ENCODE measurements around the gene IQSEC1. TPM values are rescaled to one million over a fixed set of nuclear protein-coding genes. Genes with fewer than 3 reads are reported as not detected.

IQSEC1 gene
- total and polyA plus RNA-seq, 10 of the 15 experiments (the other 5 are each of a cell fraction or from before 2014, with no cell fraction given): 0.92 to 55.2 (median 8.5) TPM

GRCh38 chr3:13103416-13104058 is 30.3 kb upstream of the IQSEC1 start:
- no peak for FAIRE-seq
- intact Hi-C loops (cut with micrococcal nuclease; ENCODE audit: unreplicated experiment) (no loop called here), in situ Hi-C loops (cut with MboI) (no loop called here)
- no peaks in the 10 kb centered on the region for H3K27me3 ChIP-seq (replicated peaks in 1 of 2; ENCODE audit: control insufficient read depth in 2 of 2, insufficient read depth in 2 of 2, low read length in 1 of 2)
- WGBS (ENCODE audit: insufficient coverage, insufficient replicate concordance, low lambda C conversion rate, missing lambda C conversion rate): 42% methylated on average over 13 of the region's 13 CpGs
- no peak for ATAC-seq
- no peak overlapping the region for H2AFZ ChIP-seq (ENCODE audit: control insufficient read depth, low read depth, low read length)
- ChIA-PET RAD21 (ENCODE audit: unreplicated experiment) (interaction anchor here (0.9 to 1.0 kb wide), 2 partner anchors 127 to 348 kb away, joined by 3 to 4 read pairs; no protein-coding TSS in a partner anchor), SMC1A (ENCODE audit: uncharacterized antibody, unreplicated experiment) (interaction anchor here (1.5 to 2.4 kb wide), 2 partner anchors 11 to 349 kb away, joined by 5 to 11 read pairs; no protein-coding TSS in a partner anchor), CTCF (interaction anchor here (0.7 to 3.3 kb wide), 5 partner anchors 11 to 352 kb away, joined by 3 to 28 read pairs (median 4); no protein-coding TSS in a partner anchor), POLR2A (interaction anchor here (0.7 to 0.9 kb wide), 2 partner anchors 10 to 478 kb away, joined by 3 to 8 read pairs; no protein-coding TSS in a partner anchor)
- H3K79me2 ChIP-seq (ENCODE audit: control insufficient read depth, insufficient read depth, low read length): no peaks in the 10 kb centered on the region
- no peaks in the 10 kb centered on the region for H3K36me3 ChIP-seq (ENCODE audit: control insufficient read depth in 2 of 2, insufficient read depth in 2 of 2, low read length in 1 of 2)
- no peak for DNase-seq (ENCODE audit: low read depth, low spot score)
- no peak overlapping the region for H3K9ac ChIP-seq (ENCODE audit: control insufficient read depth, insufficient read depth, low read length)
- H3K9me3 ChIP-seq (replicated peaks; ENCODE audit: control insufficient read depth, insufficient read depth, low read length): no peaks in the 10 kb centered on the region
- H3K4me2 ChIP-seq (ENCODE audit: control insufficient read depth, insufficient read depth): no peak overlapping the region
- no TSS peak for BruUV-seq (replicated peaks)
- H3K4me1 ChIP-seq (ENCODE audit: control insufficient read depth, insufficient read depth, low read length): peaks cover under 1% of the 10 kb centered on the region; the same call in 1 of the 2 replicates
- H3K4me3 ChIP-seq: no peak overlapping the region
- no peaks in the 10 kb centered on the region for H4K20me1 ChIP-seq (ENCODE audit: control insufficient read depth, insufficient read depth)
- H3K27ac ChIP-seq (ENCODE audit: control insufficient read depth, insufficient read depth): no peak overlapping the region
- TF ChIP-seq BCLAF1 (IDR thresholded peaks at IDR 0.05): no peak
- TF ChIP-seq SKIL (IDR thresholded peaks at IDR 0.05; ENCODE audit: low read depth, poor library complexity, severe bottlenecking): no peak
- TF ChIP-seq ZNF687 (IDR thresholded peaks at IDR 0.05): no peak
- TF ChIP-seq ZBTB33 (IDR thresholded peaks at IDR 0.05): no peak
- TF ChIP-seq ZNF217 (IDR thresholded peaks at IDR 0.05): no peak
- no peak for TF ChIP-seq TCF7 (IDR thresholded peaks at IDR 0.05; ENCODE audit: borderline replicate concordance)
- no peak for TF ChIP-seq SUZ12 (IDR thresholded peaks at IDR 0.05; ENCODE audit: unreplicated experiment)
- TF ChIP-seq HDGF (IDR thresholded peaks at IDR 0.05): no peak
- no peak for TF ChIP-seq BMI1 (IDR thresholded peaks at IDR 0.05; ENCODE audit: borderline replicate concordance)
- no peak for TF ChIP-seq CBX3 (IDR thresholded peaks at IDR 0.05; ENCODE audit: borderline replicate concordance, low read depth)
- no peak for TF ChIP-seq FOXM1 (IDR thresholded peaks at IDR 0.05; ENCODE audit: low read depth, low read length)
- TF ChIP-seq CBFB (IDR thresholded peaks at IDR 0.05; ENCODE audit: low read depth): no peak

Measured in GM12878 (cell line).